Measurements from ENCODE around the gene MAGEH1. TPM values are rescaled to one million over a fixed set of nuclear protein-coding genes. Genes with fewer than 3 reads are reported as not detected.
"Not testable (repeated sequence)": the region's sequence is repeated elsewhere in the genome, so short reads cannot be mapped to it uniquely, and the experiment has no call there.

MAGEH1 gene
- 9.5 TPM for total RNA-seq
- long read RNA-seq, transcript MAGEH1-201 (1 exons, 1,462 nt) = major isoform, 13 of 13 reads
- long read RNA-seq, partial matches to known transcripts = 0 of 13 reads
- long read RNA-seq, other reads (novel, unspliced or antisense) = 0 of 13 reads

- ATAC-seq (ENCODE audit: poor library complexity) (peak; percentile 100), DNase-seq (peak; percentile 90)
- intact Hi-C loops (cut with DNase I) = no loop called here
These were observed at the start of gene MAGEH1 for GRCh38 chrX:55451990-55452832. Gene MAGEH1, plus strand, starts transcription at chrX:55452127. Its CDS starts 248 bp downstream, at chrX:55452375.

- intact Hi-C loops (cut with DNase I) = not testable (repeated sequence)
These were observed 24.8 kb upstream of the MAGEH1 start for GRCh38 chrX:55427079-55427478.

GRCh38 chrX:55443468-55443867 lies 8.5 kb upstream of the MAGEH1 start:
- intact Hi-C loops (cut with DNase I); ATAC-seq (ENCODE audit: poor library complexity): not testable (repeated sequence)
- peak; percentile 17 for DNase-seq

More at GRCh38 chrX:55427079-55427478, 24.8 kb upstream of the MAGEH1 start:
- DNase-seq; ATAC-seq (ENCODE audit: poor library complexity): not testable (repeated sequence)

GRCh38 chrX:55450259-55450658 lies 1.7 kb upstream of the MAGEH1 start:
- no peak for ATAC-seq (ENCODE audit: poor library complexity)
- DNase-seq = no peak
- intact Hi-C loops (cut with DNase I) = no loop called here

GRCh38 chrX:55451141-55451540 lies 786 bp upstream of the MAGEH1 start:
- DNase-seq (no peak), ATAC-seq (ENCODE audit: poor library complexity) (no peak)
- intact Hi-C loops (cut with DNase I) = no loop called here

GRCh38 chrX:55451626-55451989 lies 319 bp upstream of the MAGEH1 start:
- peak; percentile 76 for ATAC-seq (ENCODE audit: poor library complexity)
- no peak for DNase-seq
- intact Hi-C loops (cut with DNase I) = no loop called here

- DNase-seq = no peak
- no peak for ATAC-seq (ENCODE audit: poor library complexity)
- intact Hi-C loops (cut with DNase I) = no loop called here
These were observed 852 bp downstream of the MAGEH1 start for GRCh38 chrX:55452833-55453124.

GRCh38 chrX:55455708-55456107 lies 3.8 kb downstream of the MAGEH1 start:
- ATAC-seq (ENCODE audit: poor library complexity) = not testable (repeated sequence)

GRCh38 chrX:55459426-55459825 lies 7.5 kb downstream of the MAGEH1 start:
- DNase-seq; ATAC-seq (ENCODE audit: poor library complexity); intact Hi-C loops (cut with DNase I): not testable (repeated sequence)

More at GRCh38 chrX:55455708-55456107, 3.8 kb downstream of the MAGEH1 start:
- DNase-seq; intact Hi-C loops (cut with DNase I): not testable (repeated sequence)

- DNase-seq; intact Hi-C loops (cut with DNase I): not testable (repeated sequence)
- peak; percentile 48 for ATAC-seq (ENCODE audit: poor library complexity)
These were observed 8.0 kb downstream of the MAGEH1 start for GRCh38 chrX:55459926-55460325.

- ATAC-seq (ENCODE audit: poor library complexity); DNase-seq; intact Hi-C loops (cut with DNase I): not testable (repeated sequence)
These were observed 12.1 kb downstream of the MAGEH1 start for GRCh38 chrX:55464050-55464449.

GRCh38 chrX:55465108-55465507 lies 13.2 kb downstream of the MAGEH1 start:
- ATAC-seq (ENCODE audit: poor library complexity); intact Hi-C loops (cut with DNase I); DNase-seq: not testable (repeated sequence)

- DNase-seq; ATAC-seq (ENCODE audit: poor library complexity); intact Hi-C loops (cut with DNase I): not testable (repeated sequence)
These were observed 13.9 kb downstream of the MAGEH1 start for GRCh38 chrX:55465791-55466190.

- DNase-seq; intact Hi-C loops (cut with DNase I); ATAC-seq (ENCODE audit: poor library complexity): not testable (repeated sequence)
These were observed 28.0 kb downstream of the MAGEH1 start for GRCh38 chrX:55479956-55480355.

- intact Hi-C loops (cut with DNase I) = no loop called here
- DNase-seq = no peak
- ATAC-seq (ENCODE audit: poor library complexity) = no peak
These were observed 28.6 kb downstream of the MAGEH1 start for GRCh38 chrX:55480390-55481062.

GRCh38 chrX:55484948-55485347 lies 33.0 kb downstream of the MAGEH1 start:
- ATAC-seq (ENCODE audit: poor library complexity) (no peak), DNase-seq (no peak)
- intact Hi-C loops (cut with DNase I) = no loop called here

GRCh38 chrX:55486736-55487135 lies 34.8 kb downstream of the MAGEH1 start:
- ATAC-seq (ENCODE audit: poor library complexity) = no peak
- no peak for DNase-seq
- intact Hi-C loops (cut with DNase I) = no loop called here

GRCh38 chrX:55487143-55487542 lies 35.2 kb downstream of the MAGEH1 start:
- ATAC-seq (ENCODE audit: poor library complexity) (no peak), DNase-seq (no peak)
- intact Hi-C loops (cut with DNase I) = no loop called here

- intact Hi-C loops (cut with DNase I) = no loop called here
- DNase-seq = no peak
- ATAC-seq (ENCODE audit: poor library complexity) = no peak
These were observed 36.2 kb downstream of the MAGEH1 start for GRCh38 chrX:55488006-55488592.
